ENCODE measurements around the gene PRRG3.

PRRG3 gene

DNA sequence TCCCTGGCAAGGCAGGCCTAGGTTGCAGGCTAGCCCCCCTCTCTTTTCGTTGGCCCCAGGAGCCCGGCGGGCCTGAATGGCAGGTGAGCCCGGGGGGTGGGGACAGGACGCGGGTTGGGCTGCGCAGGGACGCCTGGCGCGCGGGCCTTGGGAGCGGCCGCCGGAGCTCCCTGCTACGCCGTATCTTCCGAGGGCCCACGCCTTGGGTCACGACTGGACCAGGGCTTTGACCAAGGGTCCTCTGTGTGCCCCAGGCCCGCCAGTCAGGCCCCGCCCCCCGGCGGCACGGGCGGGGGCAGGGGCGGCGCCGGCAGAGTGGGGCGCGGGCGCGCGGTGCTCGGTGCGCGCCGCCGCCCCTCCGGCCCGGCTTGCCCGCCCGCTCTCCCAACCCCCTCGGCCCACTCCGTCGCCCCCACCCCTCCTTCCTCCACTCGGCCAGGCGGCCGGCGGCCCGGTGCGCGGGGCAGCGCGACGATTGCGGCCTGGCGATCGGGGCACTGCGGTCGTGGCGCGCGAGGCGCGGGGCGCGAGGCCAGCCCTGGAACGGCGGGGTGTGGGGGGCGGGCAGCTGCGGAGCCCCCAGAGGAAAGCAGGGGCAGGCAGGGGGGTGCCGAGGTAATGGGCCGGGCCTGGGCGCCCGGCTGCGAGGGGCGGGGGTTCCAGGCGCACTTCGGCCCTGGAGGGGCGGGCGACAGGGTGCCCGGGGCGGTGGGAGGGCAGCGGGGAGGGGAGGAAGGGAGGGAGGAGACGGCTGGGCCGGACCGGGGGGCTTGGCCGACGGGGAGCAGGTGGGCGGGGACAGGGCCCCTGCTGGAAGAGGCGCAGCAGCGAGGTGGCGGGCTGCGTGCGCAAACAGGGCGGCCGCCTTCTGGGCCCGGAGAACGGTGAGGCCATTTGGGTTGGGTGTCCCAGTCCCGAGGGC lies at the start of gene PRRG3:
TSS of gene PRRG3 (plus strand) at position 798 of the 922 bp plus-strand sequence. CDS start 3,357 bp downstream, outside the sequence.
- ChIA-PET POLR2A (ENCODE audit: low non-redundant PET) (no interaction called here), CTCF (no interaction called here)
- no peak for DNase-seq (ENCODE audit: low spot score)
- TF ChIP-seq, protein P1, sequence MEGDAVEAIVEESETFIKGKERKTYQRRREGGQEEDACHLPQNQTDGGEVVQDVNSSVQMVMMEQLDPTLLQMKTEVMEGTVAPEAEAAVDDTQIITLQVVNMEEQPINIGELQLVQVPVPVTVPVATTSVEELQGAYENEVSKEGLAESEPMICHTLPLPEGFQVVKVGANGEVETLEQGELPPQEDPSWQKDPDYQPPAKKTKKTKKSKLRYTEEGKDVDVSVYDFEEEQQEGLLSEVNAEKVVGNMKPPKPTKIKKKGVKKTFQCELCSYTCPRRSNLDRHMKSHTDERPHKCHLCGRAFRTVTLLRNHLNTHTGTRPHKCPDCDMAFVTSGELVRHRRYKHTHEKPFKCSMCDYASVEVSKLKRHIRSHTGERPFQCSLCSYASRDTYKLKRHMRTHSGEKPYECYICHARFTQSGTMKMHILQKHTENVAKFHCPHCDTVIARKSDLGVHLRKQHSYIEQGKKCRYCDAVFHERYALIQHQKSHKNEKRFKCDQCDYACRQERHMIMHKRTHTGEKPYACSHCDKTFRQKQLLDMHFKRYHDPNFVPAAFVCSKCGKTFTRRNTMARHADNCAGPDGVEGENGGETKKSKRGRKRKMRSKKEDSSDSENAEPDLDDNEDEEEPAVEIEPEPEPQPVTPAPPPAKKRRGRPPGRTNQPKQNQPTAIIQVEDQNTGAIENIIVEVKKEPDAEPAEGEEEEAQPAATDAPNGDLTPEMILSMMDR (conservative IDR thresholded peaks at IDR 0.05; ENCODE audit: low read depth), result no peak
- H3K27ac ChIP-seq, result no peak within 1 kb of the TSS

DNA sequence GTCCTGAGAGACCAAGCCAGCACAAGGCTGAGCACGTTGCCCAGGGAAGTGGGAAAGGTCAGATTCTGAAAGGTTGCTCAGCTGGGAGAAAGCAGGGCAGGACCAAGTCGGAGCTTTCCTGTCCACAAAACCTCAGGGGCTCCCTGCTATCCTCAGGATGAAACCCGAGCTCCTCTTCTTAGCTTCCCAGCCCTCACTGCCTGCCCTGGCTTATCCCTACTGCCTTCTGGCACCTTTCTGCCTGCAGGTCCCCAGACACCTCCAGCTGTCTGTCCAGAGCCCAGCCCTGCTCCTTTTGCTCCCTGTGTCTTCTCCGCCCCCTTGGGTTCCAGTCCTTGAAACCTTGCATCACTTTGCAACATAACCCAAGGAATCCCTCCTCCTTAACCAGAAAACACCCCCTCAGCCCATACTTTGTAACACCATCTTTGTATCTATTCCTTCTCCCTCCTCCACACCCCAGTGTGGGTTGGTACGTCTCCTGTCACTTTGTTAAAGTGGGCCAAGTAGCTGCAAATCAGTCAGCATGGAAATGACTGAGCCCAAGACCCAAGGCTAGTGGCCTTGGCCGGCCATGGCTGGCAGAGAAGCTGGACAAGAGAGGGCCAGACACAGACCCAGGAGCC lies 20.0 kb upstream of the PRRG3 start:
- ChIA-PET CTCF (interaction anchor here (0.5 to 0.6 kb wide), 3 partner anchors 81 to 1785 kb away, joined by 3 to 5 read pairs (median 3); no protein-coding TSS in a partner anchor), POLR2A (ENCODE audit: low non-redundant PET) (no interaction called here)
- TF ChIP-seq, protein P1 (conservative IDR thresholded peaks at IDR 0.05; ENCODE audit: low read depth), result no peak
- no peak for DNase-seq (ENCODE audit: low spot score)
- H3K27ac ChIP-seq, result no peak overlapping the region

DNA sequence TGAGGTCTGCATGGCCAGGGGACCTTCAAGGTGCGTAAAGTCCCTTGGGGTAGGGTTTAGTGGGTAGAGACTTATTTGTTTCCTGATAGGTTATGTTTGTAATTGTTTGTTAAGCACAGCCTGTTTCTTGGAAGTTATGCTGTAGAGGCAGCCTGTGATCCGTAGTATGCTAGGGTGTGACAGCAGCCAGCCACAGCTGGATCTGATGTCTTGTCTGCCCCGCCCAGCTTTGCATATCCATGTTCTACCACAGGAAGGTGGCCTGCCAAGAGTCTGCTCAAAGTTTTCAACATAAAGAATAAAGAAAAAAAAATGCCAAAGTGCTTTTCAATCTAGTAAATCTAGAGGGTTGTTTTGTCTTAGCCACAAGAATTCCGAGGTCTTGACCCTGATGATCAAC lies 19.1 kb upstream of the PRRG3 start:
- CTCF ChIA-PET, result interaction anchor here (0.6 kb wide), 1 partner anchor 903 kb away, joined by 4 read pairs; no protein-coding TSS in a partner anchor
- POLR2A ChIA-PET (ENCODE audit: low non-redundant PET), result no interaction called here

DNA sequence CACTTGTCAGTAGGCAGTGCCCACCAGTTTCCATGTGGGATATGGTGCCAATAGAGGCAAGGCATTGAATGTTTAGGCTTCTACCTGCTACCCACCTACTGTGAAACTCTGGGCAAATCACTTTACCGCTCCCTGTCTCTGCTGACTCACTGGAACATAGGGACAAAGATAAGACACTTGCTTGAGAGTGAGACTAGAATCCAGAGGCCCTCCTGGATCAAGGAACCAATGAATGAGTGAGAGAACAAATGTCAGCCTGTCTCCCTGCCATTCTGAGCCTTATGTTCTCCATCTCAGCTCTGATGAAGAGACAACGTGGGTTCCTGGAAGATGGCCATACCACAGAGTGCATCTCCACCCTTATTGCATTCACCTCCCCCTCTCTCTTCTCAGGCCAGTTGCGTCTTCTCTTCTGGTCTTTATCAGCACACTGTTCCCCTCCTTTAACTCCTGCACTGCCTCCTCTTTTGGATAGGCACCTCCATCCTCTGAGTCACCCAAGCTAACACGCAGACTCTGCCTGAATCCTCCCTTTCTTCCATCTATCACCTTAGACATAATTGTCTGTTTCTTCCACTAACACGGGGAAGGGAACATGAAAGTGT lies 15.4 kb upstream of the PRRG3 start:
- no peak overlapping the region for H3K27ac ChIP-seq
- DNase-seq (ENCODE audit: low spot score), result no peak
- POLR2A ChIA-PET (ENCODE audit: low non-redundant PET), result no interaction called here
- CTCF ChIA-PET, result no interaction called here
- TF ChIP-seq, protein P1 (conservative IDR thresholded peaks at IDR 0.05; ENCODE audit: low read depth), result no peak

More for the DNA sequence above, 19.1 kb upstream of the PRRG3 start:
- no peak overlapping the region for H3K27ac ChIP-seq
- no peak for DNase-seq (ENCODE audit: low spot score)
- TF ChIP-seq, protein P1 (conservative IDR thresholded peaks at IDR 0.05; ENCODE audit: low read depth), result no peak

DNA sequence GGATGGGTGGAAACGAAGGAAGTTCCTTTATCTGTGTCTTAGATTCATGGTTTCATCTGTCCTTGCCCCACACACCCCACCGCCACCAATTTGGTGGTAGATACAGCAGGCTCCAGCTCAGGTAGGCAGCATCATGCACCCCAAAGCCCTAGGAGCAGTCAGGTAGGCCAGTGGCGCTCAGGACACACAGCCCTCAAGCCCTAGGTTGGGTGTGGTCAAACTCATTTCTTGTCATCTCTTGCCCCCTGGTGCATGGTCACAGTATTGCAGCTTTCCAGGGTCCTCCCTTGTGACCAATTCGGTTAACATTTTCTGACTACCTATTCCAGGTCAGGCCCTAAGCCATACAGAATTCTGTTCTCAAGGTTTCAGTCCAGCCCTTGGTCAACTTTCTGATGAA lies 14.5 kb upstream of the PRRG3 start:
- TF ChIP-seq, protein P1 (conservative IDR thresholded peaks at IDR 0.05; ENCODE audit: low read depth), result no peak; the same call in 1 of the 2 replicates
- ChIA-PET CTCF (interaction anchor here (0.7 kb wide), 2 partner anchors 245 to 337 kb away, joined by 3 to 4 read pairs; no protein-coding TSS in a partner anchor), POLR2A (ENCODE audit: low non-redundant PET) (no interaction called here)
- H3K27ac ChIP-seq, result no peak overlapping the region
- peak; percentile 15 for DNase-seq (ENCODE audit: low spot score)

DNA sequence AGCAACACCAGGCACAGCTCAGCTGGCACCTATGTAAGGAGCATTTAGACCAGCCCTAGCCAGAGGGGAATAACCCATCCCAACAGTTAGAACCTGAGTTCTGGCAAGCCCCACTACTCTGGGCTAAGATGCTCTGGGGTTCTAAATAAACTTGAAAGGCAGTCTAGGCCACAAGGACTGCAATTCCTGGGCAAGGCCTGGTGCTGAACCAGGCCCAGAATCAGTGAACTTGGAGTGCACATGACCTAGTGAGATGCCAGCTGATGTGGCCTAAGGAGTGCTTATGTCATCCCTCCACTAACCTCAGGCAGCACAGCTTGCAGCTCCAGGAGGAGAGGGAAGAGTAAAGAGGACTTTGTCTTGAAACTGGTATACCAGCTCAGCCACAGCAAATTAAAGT lies 7.6 kb upstream of the PRRG3 start:
- TF ChIP-seq, protein P1 (conservative IDR thresholded peaks at IDR 0.05; ENCODE audit: low read depth), result no peak
- ChIA-PET POLR2A (ENCODE audit: low non-redundant PET) (no interaction called here), CTCF (interaction anchor here (0.7 kb wide), 1 partner anchor 182 kb away, joined by 3 read pairs; no protein-coding TSS in a partner anchor)
- DNase-seq (ENCODE audit: low spot score), result no peak
- H3K27ac ChIP-seq, result no peak overlapping the region

Measured in RWPE1 (cell line).